MCF 10A (cell line): ENCODE results near the gene IRF2BP1. TPM values are rescaled to one million over a fixed set of nuclear protein-coding genes. Genes with fewer than 3 reads are reported as not detected.
"Not testable (repeated sequence)": the region's sequence is repeated elsewhere in the genome, so short reads cannot be mapped to it uniquely, and the experiment has no call there.

Source experiments
- BruUV-seq: library from RNA; stranded (reverse); fragments of 400-500 nt; replicated peaks from 2 replicates; lab custom pipeline; 2021; lab: Mats Ljungman, UMichigan
- CTCF ChIA-PET: fragments of 300-600 bp; sonication (Branson Sonifier 250); formaldehyde crosslinking; extraction: SDS; loops from one replicate; lab custom pipeline; 2021; ENCODE audit warnings: antibody characterized with exemption, inconsistent platforms; lab: Yijun Ruan, JAX
- POLR2A ChIA-PET: fragments of 300-600, 350-650 bp; sonication (Branson Sonifier 250); formaldehyde crosslinking; extraction: SDS; loops from one replicate; lab custom pipeline; 2020; ENCODE audit warnings: antibody characterized with exemption, inconsistent platforms; lab: Yijun Ruan, JAX
- DNase-seq: peaks from one replicate; pipeline ENCODE4 v3.0.0-alpha.2; 2018; ENCODE audit not compliant: unreplicated experiment
- H3K27ac Mint-ChIP-seq: one replicate; pipeline ENCODE4 v1.8.0; 2022; ENCODE audit warnings: mild to moderate bottlenecking, low read depth, mixed read lengths; ENCODE audit not compliant: unreplicated experiment
- H3K27me3 Mint-ChIP-seq: one replicate; pipeline ENCODE4 v1.8.0; 2022; ENCODE audit warnings: mixed read lengths; ENCODE audit not compliant: insufficient read depth, unreplicated experiment
- H3K36me3 Mint-ChIP-seq: one replicate; pipeline ENCODE4 v1.8.0; 2022; ENCODE audit warnings: mild to moderate bottlenecking, moderate library complexity, mixed read lengths; ENCODE audit not compliant: insufficient read depth, unreplicated experiment
- H3K4me1 Mint-ChIP-seq: one replicate; pipeline ENCODE4 v1.8.0; 2022; ENCODE audit warnings: mixed read lengths; ENCODE audit not compliant: insufficient read depth, unreplicated experiment
- H3K4me3 Mint-ChIP-seq: one replicate; pipeline ENCODE4 v1.8.0; 2022; ENCODE audit warnings: mild to moderate bottlenecking, moderate library complexity, mixed read lengths; ENCODE audit not compliant: unreplicated experiment
- H3K9me3 Mint-ChIP-seq: one replicate; pipeline ENCODE4 v1.8.0; 2022; ENCODE audit warnings: mixed read lengths; ENCODE audit not compliant: unreplicated experiment
- intact Hi-C: fragments of 100-400 bp; cut with micrococcal nuclease; formaldehyde crosslinking; loops from 2 replicates; pipeline ENCODE4 v1.14.1; 2022
- total RNA-seq: library from RNA; stranded (reverse); gene quantifications from 2 replicates; pipeline ENCODE4 v1.2.3, GENCODE V29; 2022
- TF ChIP-seq, protein P1 (sequence below): fragments of 200-600 bp; IDR thresholded peaks from one replicate; pipeline ENCODE4 v1.8.0; 2022; ENCODE audit warnings: antibody characterized with exemption, mild to moderate bottlenecking; ENCODE audit not compliant: unreplicated experiment

IRF2BP1 gene
- total RNA-seq, 1 experiment from 2014 or later: 18.1 TPM

DNA sequence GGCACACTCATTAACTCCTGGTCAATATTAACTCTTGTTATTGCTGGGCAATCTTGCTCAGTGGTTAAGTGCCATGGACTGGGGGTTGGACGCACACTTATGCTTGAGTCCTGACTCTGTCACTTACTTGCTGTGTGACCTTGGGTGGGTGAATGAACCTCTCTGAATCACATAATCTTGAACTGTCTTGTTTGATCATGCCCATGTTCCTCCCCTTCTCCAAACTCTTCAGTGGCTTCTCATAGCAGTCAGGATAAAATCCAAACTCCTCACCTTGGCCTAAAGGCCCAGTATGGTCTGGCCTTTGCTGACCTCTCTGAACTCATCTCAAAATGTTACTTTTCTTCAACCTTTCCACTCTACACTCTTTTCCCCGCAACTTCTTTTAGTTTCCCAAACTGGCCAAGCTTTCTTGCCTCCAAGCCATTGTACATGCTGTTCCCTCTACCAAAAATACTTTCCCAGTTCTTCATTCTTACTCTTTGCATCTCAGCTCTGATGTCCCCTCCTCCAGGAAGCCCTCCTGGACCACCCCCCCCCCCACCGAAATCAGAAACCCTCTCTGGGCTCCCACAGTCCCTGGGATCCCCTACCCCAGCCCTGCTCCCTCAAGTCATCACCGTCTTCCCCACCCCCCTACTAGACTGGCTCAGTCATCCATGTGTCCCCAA lies 14.1 kb upstream of the IRF2BP1 start:
- Mint-ChIP-seq H3K4me3 (no peak overlapping the region), H3K27ac (no peak overlapping the region), H3K36me3 (peaks cover 52% of the 10 kb centered on the region), H3K27me3 (no peaks in the 10 kb centered on the region), H3K9me3 (no peaks in the 10 kb centered on the region), H3K4me1 (peaks cover 6% of the 10 kb centered on the region)
- BruUV-seq: TSS peak; percentile 28
- DNase-seq: no peak
- ChIA-PET POLR2A (interaction anchor here (0.6 to 4.4 kb wide), 3 partner anchors 13 to 94 kb away, joined by 3 to 46 read pairs (median 3); partner anchors contain the start of gene IRF2BP1), CTCF (interaction anchor here (0.6 to 1.5 kb wide), 3 partner anchors 12 to 83 kb away, joined by 3 to 5 read pairs (median 3); no protein-coding TSS in a partner anchor)
- intact Hi-C loops: no loop called here
- TF ChIP-seq, protein P1, sequence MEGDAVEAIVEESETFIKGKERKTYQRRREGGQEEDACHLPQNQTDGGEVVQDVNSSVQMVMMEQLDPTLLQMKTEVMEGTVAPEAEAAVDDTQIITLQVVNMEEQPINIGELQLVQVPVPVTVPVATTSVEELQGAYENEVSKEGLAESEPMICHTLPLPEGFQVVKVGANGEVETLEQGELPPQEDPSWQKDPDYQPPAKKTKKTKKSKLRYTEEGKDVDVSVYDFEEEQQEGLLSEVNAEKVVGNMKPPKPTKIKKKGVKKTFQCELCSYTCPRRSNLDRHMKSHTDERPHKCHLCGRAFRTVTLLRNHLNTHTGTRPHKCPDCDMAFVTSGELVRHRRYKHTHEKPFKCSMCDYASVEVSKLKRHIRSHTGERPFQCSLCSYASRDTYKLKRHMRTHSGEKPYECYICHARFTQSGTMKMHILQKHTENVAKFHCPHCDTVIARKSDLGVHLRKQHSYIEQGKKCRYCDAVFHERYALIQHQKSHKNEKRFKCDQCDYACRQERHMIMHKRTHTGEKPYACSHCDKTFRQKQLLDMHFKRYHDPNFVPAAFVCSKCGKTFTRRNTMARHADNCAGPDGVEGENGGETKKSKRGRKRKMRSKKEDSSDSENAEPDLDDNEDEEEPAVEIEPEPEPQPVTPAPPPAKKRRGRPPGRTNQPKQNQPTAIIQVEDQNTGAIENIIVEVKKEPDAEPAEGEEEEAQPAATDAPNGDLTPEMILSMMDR: no peak

DNA sequence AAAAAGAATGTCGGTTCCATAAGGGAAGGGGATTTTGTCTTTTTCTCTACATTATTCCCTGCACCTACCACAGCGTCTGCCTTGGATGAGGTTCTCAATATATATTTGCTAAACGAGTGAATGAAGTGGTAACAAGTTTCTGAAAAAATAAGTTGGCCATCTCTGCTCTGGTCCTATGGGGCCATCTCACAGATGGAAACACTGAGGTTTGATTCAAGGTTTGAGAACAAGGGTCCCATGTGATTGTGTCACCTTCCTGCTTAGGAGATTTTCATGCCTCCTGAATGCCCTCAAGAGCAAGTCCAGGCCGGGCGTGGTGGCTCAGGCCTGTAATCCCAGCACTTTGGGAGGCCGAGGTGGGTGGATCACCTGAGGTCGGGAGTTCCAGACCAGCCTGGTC lies 13.3 kb upstream of the IRF2BP1 start:
- intact Hi-C loops: no loop called here
- TF ChIP-seq, protein P1: no peak
- DNase-seq: no peak
- no TSS peak for BruUV-seq
- H3K4me3 Mint-ChIP-seq: no peak overlapping the region
- peaks cover 52% of the 10 kb centered on the region for H3K36me3 Mint-ChIP-seq
- no peaks in the 10 kb centered on the region for H3K9me3 Mint-ChIP-seq
- ChIA-PET CTCF (no interaction called here), POLR2A (no interaction called here)
- no peak overlapping the region for H3K27ac Mint-ChIP-seq
- peaks cover 6% of the 10 kb centered on the region for H3K4me1 Mint-ChIP-seq
- H3K27me3 Mint-ChIP-seq: no peaks in the 10 kb centered on the region

DNA sequence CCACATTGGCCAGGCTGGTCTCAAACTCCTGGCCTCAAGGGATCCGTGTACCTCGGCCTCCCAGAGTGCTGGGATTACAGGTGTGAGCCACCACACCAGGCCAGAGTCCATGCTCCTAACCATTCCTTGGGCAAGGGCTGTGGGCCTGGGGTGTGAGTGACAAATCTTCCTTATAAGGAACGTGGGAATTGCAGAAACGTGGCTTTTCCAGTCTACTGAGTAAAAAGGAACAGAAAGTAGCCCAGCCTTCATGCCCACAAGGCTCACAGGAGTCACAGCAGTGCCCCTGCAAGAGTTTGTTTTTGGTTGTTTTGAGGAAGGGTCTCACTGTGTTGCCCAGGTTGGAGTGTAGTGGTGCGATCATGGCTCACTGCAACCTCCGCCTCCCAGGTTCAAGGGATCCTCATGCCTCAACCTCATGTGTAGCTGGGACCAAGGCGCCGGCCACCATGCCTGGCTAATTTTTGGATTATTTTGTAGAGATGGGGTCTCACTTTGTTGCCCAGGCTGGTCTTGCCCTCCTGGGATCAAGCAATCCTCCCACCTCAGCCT lies 11.4 kb upstream of the IRF2BP1 start:
- Mint-ChIP-seq H3K36me3 (peaks cover 59% of the 10 kb centered on the region), H3K4me3 (no peak overlapping the region), H3K27ac (no peak overlapping the region), H3K9me3 (no peaks in the 10 kb centered on the region), H3K4me1 (peaks cover 6% of the 10 kb centered on the region), H3K27me3 (no peaks in the 10 kb centered on the region)
- POLR2A ChIA-PET: no interaction called here
- intact Hi-C loops: no loop called here
- no peak for DNase-seq
- CTCF ChIA-PET: no interaction called here
- TF ChIP-seq, protein P1: no peak
- no TSS peak for BruUV-seq

DNA sequence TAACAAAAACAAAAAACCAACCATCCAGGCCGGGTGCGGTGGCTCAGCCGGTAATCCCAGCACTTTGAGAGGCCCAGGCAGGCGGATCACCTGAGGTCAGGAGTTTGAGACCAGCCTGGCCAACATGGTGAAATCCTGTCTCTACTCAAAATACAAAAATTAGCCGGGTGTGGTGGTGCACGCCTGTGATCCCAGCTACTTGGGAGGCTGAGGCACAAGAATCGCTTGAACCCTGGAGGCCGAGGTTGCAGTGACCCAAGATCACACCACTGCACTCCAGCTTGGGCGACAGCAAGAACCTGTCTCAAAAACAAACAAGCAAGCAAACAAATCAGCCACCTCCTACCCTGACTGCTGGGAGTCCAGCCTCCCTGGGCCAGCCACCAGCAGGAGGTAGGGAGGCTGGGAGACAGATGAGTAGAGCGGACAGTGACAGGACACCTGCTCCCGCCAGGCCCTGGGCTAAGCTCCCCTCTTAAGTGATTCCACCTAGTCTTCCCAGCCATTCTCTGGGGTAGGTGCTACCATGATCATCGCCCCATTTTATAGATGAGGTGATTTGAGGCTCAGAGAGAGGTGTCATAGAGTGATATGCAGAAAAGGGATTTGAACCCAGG lies 10.2 kb upstream of the IRF2BP1 start:
- H3K4me1 Mint-ChIP-seq, H3K4me3 Mint-ChIP-seq, POLR2A ChIA-PET, intact Hi-C loops, H3K27ac Mint-ChIP-seq, BruUV-seq, CTCF ChIA-PET, H3K27me3 Mint-ChIP-seq, H3K9me3 Mint-ChIP-seq, DNase-seq: not testable (repeated sequence)
- H3K36me3 Mint-ChIP-seq: peaks cover 59% of the 10 kb centered on the region
